IMR-90 (cell line): ENCODE data around the gene KLK12. TPM values are rescaled to one million over a fixed set of nuclear protein-coding genes. Genes with fewer than 3 reads are reported as not detected.

Source experiments
- ATAC-seq: fragments of 200-7000 bp; cut with Tn5 transposase; 2 replicates; pipeline ENCODE4 v1.9.1; 2020; ENCODE audit warnings: low read depth, mild to moderate bottlenecking, moderate library complexity
- BruUV-seq: library from RNA; stranded (reverse); fragments of 400-500 nt; replicated peaks from 2 replicates; lab custom pipeline; 2021; lab: Mats Ljungman, UMichigan
- CTCF ChIA-PET: fragments of 300-600 bp; formaldehyde crosslinking; extraction: SDS; loops from one replicate; lab custom pipeline; 2021; ENCODE audit warnings: antibody characterized with exemption; lab: Yijun Ruan, JAX
- POLR2A ChIA-PET: fragments of 300-600 bp; sonication (Branson Sonifier 250); formaldehyde crosslinking; loops from one replicate; lab custom pipeline; 2022; ENCODE audit warnings: antibody characterized with exemption; ENCODE audit not compliant: unreplicated experiment; lab: Charles Lee
- DNase-seq: peaks from one replicate; pipeline ENCODE4 v3.0.0; 2013
- H2AFZ ChIP-seq: replicated peaks from 2 replicates; pipeline ENCODE3; 2013; ENCODE audit warnings: low read length, mild to moderate bottlenecking; ENCODE audit not compliant: poor library complexity
- H2AK5ac ChIP-seq: 2 replicates; pipeline ENCODE4 v1.6.1; 2013; ENCODE audit warnings: low read depth, low read length, inconsistent platforms
- H2AK9ac ChIP-seq: replicated peaks from 2 replicates; pipeline ENCODE3; 2013; ENCODE audit warnings: mild to moderate bottlenecking, low read depth, low read length, moderate library complexity; ENCODE audit not compliant: poor library complexity
- H2BK120ac ChIP-seq: 2 replicates; pipeline ENCODE4 v1.6.1; 2013; ENCODE audit warnings: low read depth, low read length, inconsistent platforms
- H2BK15ac ChIP-seq: 3 replicates; pipeline ENCODE4 v1.6.1; 2013; ENCODE audit warnings: low read depth, low read length, inconsistent platforms
- H2BK20ac ChIP-seq: 2 replicates; pipeline ENCODE4 v1.6.1; 2013; ENCODE audit warnings: low read depth, mild to moderate bottlenecking, inconsistent platforms, low read length, moderate library complexity
- H2BK5ac ChIP-seq: 2 replicates; pipeline ENCODE4 v1.6.1; 2013; ENCODE audit warnings: mild to moderate bottlenecking, low read depth, low read length, inconsistent platforms; ENCODE audit not compliant: poor library complexity, severe bottlenecking
- H3K14ac ChIP-seq: replicated peaks from 2 replicates; pipeline ENCODE4 v1.6.1; 2013; ENCODE audit warnings: low read depth, low read length, inconsistent platforms
- H3K18ac ChIP-seq: 2 replicates; pipeline ENCODE4 v1.6.1; 2013; ENCODE audit warnings: low read depth, low read length, control low read depth
- H3K23ac ChIP-seq: 2 replicates; pipeline ENCODE4 v1.6.1; 2013; ENCODE audit warnings: low read depth, low read length, inconsistent platforms
- H3K27ac ChIP-seq: 2 replicates; pipeline ENCODE4 v1.5.1; 2013; ENCODE audit warnings: mild to moderate bottlenecking, control low read depth, low read length; ENCODE audit not compliant: insufficient read depth
- H3K27me3 ChIP-seq: 2 replicates; pipeline ENCODE4 v1.6.1; 2013; ENCODE audit warnings: low read length; ENCODE audit not compliant: control insufficient read depth, insufficient read depth
- H3K36me3 ChIP-seq: 2 replicates; pipeline ENCODE4 v1.6.1; 2013; ENCODE audit warnings: low read length, mixed read lengths; ENCODE audit not compliant: control insufficient read depth, insufficient read depth
- H3K4ac ChIP-seq: 2 replicates; pipeline ENCODE4 v1.6.1; 2013; ENCODE audit warnings: low read depth, low read length, inconsistent platforms
- H3K4me1 ChIP-seq: 2 replicates; pipeline ENCODE4 v1.6.1; 2013; ENCODE audit warnings: low read length, mixed read lengths; ENCODE audit not compliant: control insufficient read depth, insufficient read depth
- H3K4me2 ChIP-seq: 2 replicates; pipeline ENCODE4 v1.6.1; 2013; ENCODE audit warnings: low read depth, mild to moderate bottlenecking, control low read depth, low read length, moderate library complexity
- H3K4me3 ChIP-seq: 2 replicates; pipeline ENCODE4 v1.5.1; 2013; ENCODE audit warnings: low read depth, mild to moderate bottlenecking, control low read depth, low read length, moderate library complexity; ENCODE audit not compliant: insufficient read depth
- H3K56ac ChIP-seq: 2 replicates; pipeline ENCODE4 v1.6.1; 2013; ENCODE audit warnings: low read length, inconsistent platforms; ENCODE audit not compliant: insufficient read depth; ENCODE audit errors: extremely low read depth
- H3K79me1 ChIP-seq, 2 experiments: 2 replicates each; pipeline ENCODE4 v1.6.1; 2013; ENCODE audit warnings: low read length in 2 of 2, inconsistent platforms in 1 of 2, low read depth in 1 of 2
- H3K9ac ChIP-seq: 2 replicates; pipeline ENCODE4 v1.6.1; 2013; ENCODE audit warnings: low read depth, low read length, control low read depth
- H3K9me1 ChIP-seq: 2 replicates; pipeline ENCODE4 v1.6.1; 2013; ENCODE audit warnings: low read length, inconsistent platforms; ENCODE audit not compliant: insufficient read depth
- H3K9me3 ChIP-seq: 2 replicates; pipeline ENCODE4 v1.6.1; 2013; ENCODE audit warnings: low read length; ENCODE audit not compliant: control insufficient read depth, insufficient read depth
- H4K20me1 ChIP-seq: 2 replicates; pipeline ENCODE4 v1.6.1; 2013; ENCODE audit warnings: low read length, inconsistent platforms; ENCODE audit not compliant: insufficient read depth
- H4K5ac ChIP-seq: 2 replicates; pipeline ENCODE4 v1.6.1; 2013; ENCODE audit warnings: mild to moderate bottlenecking, low read depth, low read length, control low read depth
- H4K8ac ChIP-seq, 2 experiments: 2 replicates each; pipeline ENCODE4 v1.6.1; 2013; ENCODE audit warnings: low read depth in 2 of 2, low read length in 2 of 2, control low read depth in 1 of 2, inconsistent platforms in 1 of 2
- H4K91ac ChIP-seq: 2 replicates; pipeline ENCODE4 v1.6.1; 2013; ENCODE audit warnings: low read depth, low read length, inconsistent platforms; ENCODE audit not compliant: insufficient read depth
- BHLHE40 ChIP-seq: fragments of 150-350 bp; IDR thresholded peaks from 2 replicates; pipeline ENCODE4 v1.6.1; 2016; ENCODE audit warnings: mild to moderate bottlenecking, low read depth, low read length
- CEBPB ChIP-seq: IDR thresholded peaks from 2 replicates; pipeline ENCODE4 v1.6.1; 2012; ENCODE audit warnings: low read depth, low read length, improper control_type of control experiment
- CHD1 ChIP-seq: IDR thresholded peaks from 2 replicates; pipeline ENCODE4 v1.6.1; 2012; ENCODE audit warnings: low read depth, low read length, improper control_type of control experiment
- CTCF ChIP-seq: conservative IDR thresholded peaks from 2 replicates; pipeline ENCODE4 v1.5.1; 2012; ENCODE audit warnings: mild to moderate bottlenecking, low read depth, low read length, improper control_type of control experiment
- ELK1 ChIP-seq: fragments of 150-350 bp; IDR thresholded peaks from 2 replicates; pipeline ENCODE4 v1.6.1; 2016; ENCODE audit warnings: low read depth, mild to moderate bottlenecking, low read length, moderate library complexity, borderline replicate concordance
- FOS ChIP-seq: fragments of 150-350 bp; IDR thresholded peaks from 2 replicates; pipeline ENCODE4 v1.6.1; 2016; ENCODE audit warnings: low read depth, low read length
- MAFK ChIP-seq: IDR thresholded peaks from 2 replicates; pipeline ENCODE4 v1.6.1; 2012; ENCODE audit warnings: low read depth, low read length, improper control_type of control experiment
- MAZ ChIP-seq: IDR thresholded peaks from 2 replicates; pipeline ENCODE4 v1.6.1; 2012; ENCODE audit warnings: low read depth, mild to moderate bottlenecking, low read length, improper control_type of control experiment, moderate library complexity, borderline replicate concordance
- MXI1 ChIP-seq: IDR thresholded peaks from 2 replicates; pipeline ENCODE4 v1.6.1; 2012; ENCODE audit warnings: low read depth, mild to moderate bottlenecking, low read length, moderate library complexity, borderline replicate concordance
- NFE2L2 ChIP-seq: fragments of 150-350 bp; IDR thresholded peaks from 2 replicates; pipeline ENCODE4 v1.6.1; 2016; ENCODE audit warnings: low read depth, mild to moderate bottlenecking, low read length
- POLR2A ChIP-seq: IDR thresholded peaks from 2 replicates; pipeline ENCODE4 v1.6.1; 2012; ENCODE audit warnings: mild to moderate bottlenecking, low read depth, low read length
- RAD21 ChIP-seq: IDR thresholded peaks from 2 replicates; pipeline ENCODE4 v1.6.1; 2012; ENCODE audit warnings: low read length, improper control_type of control experiment
- RCOR1 ChIP-seq: IDR thresholded peaks from 2 replicates; pipeline ENCODE4 v1.6.1; 2012; ENCODE audit warnings: mild to moderate bottlenecking, low read length, improper control_type of control experiment; ENCODE audit not compliant: insufficient replicate concordance
- RFX5 ChIP-seq: IDR thresholded peaks from 2 replicates; pipeline ENCODE4 v1.8.0; 2012; ENCODE audit warnings: low read depth, mild to moderate bottlenecking, low read length, moderate library complexity
- SMC3 ChIP-seq: fragments of 150-350 bp; IDR thresholded peaks from 2 replicates; pipeline ENCODE4 v1.6.1; 2016; ENCODE audit warnings: low read depth, mild to moderate bottlenecking, antibody characterized with exemption, low read length, moderate library complexity
- USF2 ChIP-seq: fragments of 150-350 bp; IDR thresholded peaks from 2 replicates; pipeline ENCODE4 v1.6.1; 2017; ENCODE audit warnings: mild to moderate bottlenecking, antibody characterized with exemption, low read length, low read depth
- WGBS, 2 experiments: methylation state at CpG; one replicate each; pipeline versions ENCODE4 v1.1.5 to v1.1.7; 2013; ENCODE audit warnings: missing lambda C conversion rate in 2 of 2; ENCODE audit not compliant: insufficient read length in 1 of 2; ENCODE audit errors: extremely low coverage in 2 of 2; 5-methylcytosine and 5-hydroxymethylcytosine counted together
- dilution Hi-C: fragments of 300-500 bp; cut with HindIII; formaldehyde crosslinking; loops from one replicate; pipeline ENCODE4 v1.14.3; 2018; ENCODE audit warnings: low sequenced_read_pairs; ENCODE audit not compliant: unreplicated experiment
- in situ Hi-C: fragments of 300-500 bp; cut with MboI; formaldehyde crosslinking; loops from 3 replicates; pipeline ENCODE4 v1.14.3; 2019; ENCODE audit warnings: low sequenced_read_pairs, inconsistent platforms, mixed read lengths
- intact Hi-C: fragments of 100-400 bp; cut with micrococcal nuclease; formaldehyde crosslinking; loops from 2 replicates; pipeline ENCODE4 v1.10.0; 2022
- polyA plus RNA-seq, 3 experiments: library from polyadenylated mRNA; depleted of rRNA; stranded (reverse); fragments of >200 nt; gene quantifications; 2 replicates each; pipeline ENCODE4 v1.2.3, GENCODE V29; 2012; ENCODE audit warnings: low replicate concordance in 1 of 3
- total RNA-seq: library from RNA; depleted of rRNA; stranded (reverse); fragments of >200 nt; gene quantifications from 2 replicates; pipeline ENCODE4 v1.2.3, GENCODE V29; 2012

The KLK12 gene
- total and polyA plus RNA-seq, 2 of the 4 experiments (the other 2 are of a cell fraction): not detected

GRCh38 chr19:51000426-51000825 is 34.4 kb downstream of the KLK12 start:
- dilution Hi-C loops (no loop called here), intact Hi-C loops (no loop called here), in situ Hi-C loops (no loop called here)
- no TSS peak for BruUV-seq
- Histone ChIP-seq H3K9me3 (peaks cover 14% of the 10 kb centered on the region), H3K27ac (no peak overlapping the region), H2BK20ac (no peak overlapping the region), H4K5ac (no peak overlapping the region), H3K9ac (no peak overlapping the region), H2BK15ac (no peak overlapping the region), H3K4me3 (no peak overlapping the region), H3K4me1 (no peaks in the 10 kb centered on the region), H3K4ac (no peak overlapping the region), H2AK9ac (no peak overlapping the region), H3K14ac (no peak overlapping the region), H2AK5ac (no peak overlapping the region), H3K56ac (no peak overlapping the region), H4K91ac (no peak overlapping the region), H2BK120ac (no peak overlapping the region), H3K9me1 (no peaks in the 10 kb centered on the region), H3K4me2 (no peak overlapping the region), H3K36me3 (no peaks in the 10 kb centered on the region), H2AFZ (no peak overlapping the region), H3K79me1 (no peaks in the 10 kb centered on the region), H3K18ac (no peak overlapping the region), H3K27me3 (no peaks in the 10 kb centered on the region), H2BK5ac (no peak overlapping the region), H4K20me1 (no peaks in the 10 kb centered on the region; the same call in 1 of the 2 replicates), H3K23ac (no peak overlapping the region), H4K8ac (no peak overlapping the region)
- WGBS, 2 experiments: 70% methylated on average over 4 of the region's 10 CpGs; no CpG with 5 or more reads in 1 of the 2 experiments
- DNase-seq (no peak), ATAC-seq (no peak)
- ChIA-PET POLR2A (no interaction called here), CTCF (no interaction called here)
- TF ChIP-seq MAZ (no peak), FOS (no peak), POLR2A (no peak), CHD1 (no peak), CTCF (no peak), SMC3 (no peak), CEBPB (no peak), RCOR1 (no peak), ELK1 (no peak), MAFK (no peak), USF2 (no peak), RAD21 (no peak), BHLHE40 (no peak), RFX5 (no peak), MXI1 (no peak), NFE2L2 (no peak)
